ENCODE results near the gene RCC1. TPM values are rescaled to one million over a fixed set of nuclear protein-coding genes. Genes with fewer than 3 reads are reported as not detected.
A peak's percentile ranks its signal among the peaks of the same experiment; 100 is the strongest.
"Not testable (repeated sequence)": the region's sequence is repeated elsewhere in the genome, so short reads cannot be mapped to it uniquely, and the experiment has no call there.

The RCC1 gene
- total RNA-seq, 1 donor from 2014 or later, result 89.9 TPM

DNA sequence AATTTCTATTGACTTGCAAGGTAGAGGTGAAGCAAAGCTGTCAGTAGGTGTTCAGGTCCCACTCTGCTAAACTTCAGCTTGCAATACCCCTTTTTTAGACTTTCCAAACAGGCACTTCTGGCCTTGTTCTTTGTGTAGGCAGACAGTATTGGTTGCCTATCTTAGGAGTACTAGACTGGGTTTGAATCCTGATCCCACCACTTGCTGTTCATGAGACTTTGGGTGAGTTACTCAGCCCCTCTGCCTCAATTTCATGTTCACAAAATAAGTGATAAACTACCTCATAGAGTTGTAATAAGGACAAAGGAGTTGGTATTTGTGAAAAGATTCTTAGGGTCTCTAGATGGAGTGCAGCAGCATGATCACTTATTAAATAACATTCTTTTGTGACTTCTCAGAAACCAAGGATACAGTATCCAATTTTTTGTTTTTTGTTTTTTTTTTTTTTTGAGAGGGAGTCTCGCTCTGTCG lies 5.2 kb downstream of the RCC1 start:
- DNase-seq (ENCODE audit: low read depth, low spot score), result no peak

DNA sequence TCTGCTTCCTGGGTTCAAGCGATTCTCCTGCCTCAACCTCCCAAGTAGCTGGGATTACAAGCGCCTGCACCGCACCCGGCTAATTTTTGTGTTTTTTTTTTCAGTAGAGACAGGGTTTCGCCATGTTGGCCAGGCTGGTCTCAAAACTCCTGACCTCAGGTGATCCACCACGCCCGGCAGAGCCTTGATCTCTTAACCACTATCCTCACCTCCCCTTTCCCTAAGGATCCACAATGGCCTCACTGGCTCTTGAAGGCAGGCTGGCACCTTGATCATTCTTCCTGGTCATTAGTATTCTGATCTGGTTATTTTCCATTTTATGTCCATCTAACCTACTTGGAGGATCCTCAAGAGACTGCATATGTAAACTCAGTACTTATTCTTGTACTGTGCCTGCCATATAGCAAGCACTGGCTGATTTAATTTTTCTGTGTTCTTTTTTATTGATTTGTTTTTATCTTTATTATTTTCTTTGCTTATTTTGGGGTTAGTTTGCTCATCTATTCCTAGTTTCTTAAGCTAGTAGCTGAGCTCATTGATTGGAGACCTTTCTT lies 6.3 kb downstream of the RCC1 start:
- DNase-seq (ENCODE audit: low read depth, low spot score), result no peak

DNA sequence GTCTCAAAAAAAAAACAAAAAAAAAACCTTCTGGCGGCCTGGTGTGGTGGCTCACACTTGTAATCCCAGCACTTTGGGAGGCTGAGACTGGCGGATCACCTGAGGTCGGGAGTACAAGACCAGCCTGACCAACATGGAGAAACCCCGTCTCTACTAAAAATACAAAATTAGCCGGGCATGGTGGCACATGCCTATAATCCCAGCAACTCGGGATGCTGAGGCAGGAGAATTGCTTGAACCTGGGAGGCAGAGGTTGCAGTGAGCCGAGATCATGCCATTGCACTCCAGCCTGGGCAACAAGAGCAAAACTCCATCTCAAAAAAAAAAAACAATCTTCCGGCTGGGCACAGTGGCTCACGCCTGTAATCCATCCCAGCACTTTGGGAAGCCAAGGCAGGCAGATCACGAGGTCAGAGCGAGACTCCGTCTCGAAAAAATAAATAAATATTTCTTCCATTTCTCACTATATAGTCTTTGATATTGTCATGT lies 8.6 kb downstream of the RCC1 start:
- DNase-seq (ENCODE audit: low read depth, low spot score), result not testable (repeated sequence)

DNA sequence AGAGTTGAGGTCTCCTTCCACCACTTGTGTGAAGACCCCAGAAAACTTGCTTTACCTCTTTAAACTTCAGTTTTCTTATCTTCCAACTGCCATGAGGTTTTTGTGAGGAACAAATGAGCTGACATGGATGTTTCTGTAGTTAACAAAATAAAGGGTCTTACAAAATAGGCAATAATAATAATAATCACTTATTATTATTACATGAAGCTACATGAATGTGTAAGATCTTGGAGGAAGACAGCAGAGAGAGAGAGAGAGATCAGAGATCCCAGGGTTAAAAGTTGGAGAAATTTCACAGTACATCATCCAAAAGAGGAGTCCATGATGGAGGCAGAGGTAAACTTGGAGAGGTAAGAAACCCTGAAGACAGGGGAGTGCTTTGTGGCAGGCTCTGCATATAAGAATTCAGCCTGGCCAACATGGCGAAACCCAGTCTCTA lies 10.7 kb downstream of the RCC1 start:
- no peak for DNase-seq (ENCODE audit: low read depth, low spot score)

DNA sequence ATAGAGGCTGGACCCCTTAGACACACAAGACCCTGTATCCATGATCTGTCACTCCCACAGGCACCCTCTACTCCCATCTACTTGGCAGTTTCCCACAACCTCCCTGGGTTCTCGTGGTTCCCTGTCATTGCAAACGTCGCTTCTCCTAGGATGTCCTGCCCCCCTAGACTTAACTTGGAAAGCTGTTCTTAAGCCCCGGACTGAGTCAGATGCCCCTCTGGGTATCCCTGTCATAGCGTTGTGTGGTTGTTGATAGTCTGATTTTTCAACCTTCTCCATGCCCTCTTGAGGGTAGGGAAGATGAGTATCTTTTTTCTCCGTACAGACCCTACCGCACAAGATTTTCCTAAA lies 11.8 kb downstream of the RCC1 start:
- no peak for DNase-seq (ENCODE audit: low read depth, low spot score)

DNA sequence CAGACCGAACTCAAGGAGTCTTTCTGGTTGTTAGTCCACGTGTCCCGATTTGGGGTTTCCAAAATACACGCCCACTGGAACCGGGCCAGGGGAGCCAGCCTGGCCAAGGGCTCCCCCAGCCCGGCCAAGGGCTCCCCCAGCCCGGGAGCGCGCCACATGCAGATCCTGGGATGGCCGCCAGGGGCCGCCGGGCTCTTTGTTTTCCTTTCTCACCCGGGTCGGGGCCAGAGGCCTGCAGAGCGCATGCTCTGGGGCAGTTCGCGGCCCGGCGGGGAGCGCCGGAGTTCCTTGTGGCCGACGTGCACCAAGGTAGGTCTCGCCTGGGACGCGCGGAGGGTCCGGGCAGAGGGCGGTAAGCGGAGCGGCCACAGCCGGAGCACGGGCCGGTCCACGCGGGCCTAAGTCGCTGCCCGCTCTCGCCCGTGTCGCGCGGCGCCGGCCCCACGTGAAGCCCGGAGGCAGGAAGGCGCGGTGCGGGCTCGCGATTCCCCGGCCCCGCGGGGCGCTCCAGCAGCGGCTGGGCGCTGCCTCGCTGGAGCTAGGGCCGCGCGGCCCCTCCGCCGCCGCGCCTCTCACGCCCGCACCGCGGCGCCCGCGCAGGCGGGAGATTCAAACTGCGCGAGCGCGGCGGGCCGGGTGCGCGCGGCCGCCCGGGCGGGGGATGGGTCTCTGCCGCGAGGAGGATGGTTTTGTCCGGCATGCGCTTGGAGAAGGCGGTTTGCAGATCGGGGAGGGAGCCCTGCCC lies 12.3 kb downstream of the RCC1 start:
- peak; percentile 60 for DNase-seq (ENCODE audit: low read depth, low spot score)

DNA sequence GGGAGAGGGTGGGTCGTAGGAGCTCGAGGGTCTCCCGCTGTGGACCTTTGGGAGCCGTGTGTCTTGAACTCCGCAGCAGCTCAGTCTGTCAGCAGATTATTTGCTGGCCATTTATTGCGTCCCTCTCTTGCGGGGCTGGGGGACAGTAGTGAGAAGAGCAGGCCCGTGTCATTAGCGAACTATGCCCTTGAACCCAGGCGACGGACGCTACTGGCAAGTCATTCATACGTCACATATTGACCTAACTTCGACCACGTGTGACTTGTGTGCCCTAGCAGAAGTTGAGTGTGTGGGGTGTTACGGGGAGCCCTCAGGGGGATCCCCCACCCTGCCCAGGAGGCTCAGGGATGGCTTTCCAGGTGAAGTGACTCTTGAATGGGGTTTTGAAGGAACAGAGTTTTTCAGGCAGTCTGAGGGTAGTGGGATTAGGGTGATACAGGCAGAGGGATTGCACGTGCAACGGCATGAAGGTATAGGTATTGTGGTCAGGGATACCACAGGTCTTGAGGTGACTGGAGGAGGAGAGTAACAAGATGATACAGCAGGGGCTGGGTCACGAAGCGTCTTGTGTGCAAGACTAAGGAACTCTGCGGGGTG lies 13.0 kb downstream of the RCC1 start:
- DNase-seq (ENCODE audit: low read depth, low spot score), result no peak

DNA sequence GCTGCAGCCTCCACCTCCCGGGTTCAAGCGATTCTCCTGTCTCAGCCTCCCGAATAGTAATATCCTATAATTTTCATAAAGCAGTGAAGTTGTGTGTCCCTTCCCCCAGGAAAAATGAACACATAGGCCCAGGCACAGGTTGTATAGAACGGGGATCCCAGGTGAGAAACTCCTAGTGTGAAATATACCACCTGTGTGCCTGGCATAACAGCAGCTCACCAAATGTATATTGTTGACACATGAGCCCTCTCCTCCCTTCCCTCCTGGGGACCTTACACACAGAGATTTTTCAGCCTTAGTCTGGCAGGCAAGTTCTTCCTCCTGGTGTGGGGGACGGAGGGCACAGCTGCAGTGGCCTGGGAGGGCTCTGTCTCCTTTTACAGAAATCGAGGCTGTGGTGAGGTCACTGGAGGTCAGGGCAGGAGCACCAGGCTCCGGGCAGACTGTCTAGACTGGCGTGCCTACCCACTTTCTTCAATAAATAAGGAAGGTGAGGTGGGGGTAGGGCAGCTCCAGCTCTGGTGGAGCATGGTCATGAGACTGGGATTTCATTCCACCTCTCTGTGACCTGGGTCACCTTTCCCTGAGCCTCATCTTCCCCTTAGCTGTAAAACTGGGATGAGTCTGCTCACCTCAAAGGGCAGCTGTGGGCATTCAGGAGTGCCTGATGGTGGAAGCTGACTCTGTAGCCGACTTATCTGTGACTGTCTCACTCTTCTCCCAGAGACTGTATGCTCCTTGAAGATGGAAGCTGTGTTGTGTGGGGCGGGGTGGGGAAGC lies 14.3 kb downstream of the RCC1 start:
- DNase-seq (ENCODE audit: low read depth, low spot score), result no peak

DNA sequence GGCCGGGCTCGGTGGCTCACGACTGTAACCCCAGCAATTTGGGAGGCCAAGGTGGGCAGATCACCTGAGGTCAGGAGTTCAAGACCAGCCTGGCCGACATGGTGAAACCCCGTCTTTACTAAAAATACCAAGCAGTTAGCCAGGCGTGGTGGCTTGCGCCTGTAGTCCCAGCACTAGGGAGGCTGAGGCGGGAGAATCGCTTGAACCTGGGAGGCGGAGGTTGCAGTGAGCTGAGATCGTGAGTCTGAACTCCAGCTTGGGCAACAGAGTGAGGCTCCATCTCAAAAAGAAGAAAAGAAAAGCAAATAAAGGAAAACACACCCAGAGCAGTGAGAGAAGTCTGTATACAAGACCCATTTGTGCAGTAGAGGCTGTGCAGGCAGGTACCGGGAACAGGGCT lies 15.0 kb downstream of the RCC1 start:
- not testable (repeated sequence) for DNase-seq (ENCODE audit: low read depth, low spot score)

DNA sequence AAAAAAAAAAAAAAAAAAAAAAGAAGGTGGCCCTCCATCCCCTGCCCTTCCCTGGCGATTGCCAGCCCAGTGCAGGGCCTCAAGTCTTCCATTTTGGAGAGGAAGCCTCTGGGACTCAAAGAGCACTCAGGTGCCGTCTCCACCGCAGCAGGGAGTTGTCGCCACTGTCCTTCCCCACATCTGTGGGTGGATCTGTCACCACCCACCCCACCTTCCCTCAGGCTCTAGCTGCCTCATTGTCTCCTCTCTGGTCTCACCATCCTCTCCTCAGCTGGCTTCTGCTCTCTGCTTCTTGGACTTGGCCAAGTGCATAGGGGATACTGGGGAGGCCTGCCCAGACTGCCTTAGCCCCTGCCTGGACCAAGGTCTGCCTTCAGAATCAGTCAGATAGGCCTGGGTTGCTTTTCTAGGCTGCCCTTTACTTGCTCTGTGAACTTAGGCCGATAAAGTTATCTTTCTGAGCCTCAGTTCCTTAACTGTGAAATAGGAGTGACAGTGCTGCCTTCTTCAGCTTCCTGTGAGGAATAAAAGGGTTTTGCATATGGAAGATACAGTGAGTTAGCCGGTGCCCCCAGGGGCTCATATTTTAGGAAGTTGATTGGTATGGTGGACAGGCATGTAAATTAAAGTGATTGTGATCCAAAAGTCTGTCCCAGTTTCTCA lies 15.8 kb downstream of the RCC1 start:
- no peak for DNase-seq (ENCODE audit: low read depth, low spot score)

DNA sequence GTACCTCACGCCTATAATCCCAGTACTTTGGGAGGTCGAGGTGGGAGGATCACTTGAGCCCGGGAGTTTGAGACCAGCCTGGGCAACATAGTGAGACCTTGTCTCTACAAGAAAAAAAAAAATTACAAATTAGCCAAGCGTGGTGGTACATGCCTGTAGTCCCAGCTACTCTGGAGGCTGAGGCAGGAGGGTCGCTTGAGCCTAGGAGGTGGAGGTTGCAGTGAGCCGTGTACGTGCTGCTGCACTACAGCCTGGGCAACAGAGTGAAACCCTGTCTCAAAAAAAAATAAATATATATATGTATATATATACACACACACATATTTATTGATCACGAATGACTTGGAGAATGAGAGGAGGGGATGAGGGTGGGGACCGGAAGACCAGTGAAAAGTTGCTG lies 16.7 kb downstream of the RCC1 start:
- not testable (repeated sequence) for DNase-seq (ENCODE audit: low read depth, low spot score)

DNA sequence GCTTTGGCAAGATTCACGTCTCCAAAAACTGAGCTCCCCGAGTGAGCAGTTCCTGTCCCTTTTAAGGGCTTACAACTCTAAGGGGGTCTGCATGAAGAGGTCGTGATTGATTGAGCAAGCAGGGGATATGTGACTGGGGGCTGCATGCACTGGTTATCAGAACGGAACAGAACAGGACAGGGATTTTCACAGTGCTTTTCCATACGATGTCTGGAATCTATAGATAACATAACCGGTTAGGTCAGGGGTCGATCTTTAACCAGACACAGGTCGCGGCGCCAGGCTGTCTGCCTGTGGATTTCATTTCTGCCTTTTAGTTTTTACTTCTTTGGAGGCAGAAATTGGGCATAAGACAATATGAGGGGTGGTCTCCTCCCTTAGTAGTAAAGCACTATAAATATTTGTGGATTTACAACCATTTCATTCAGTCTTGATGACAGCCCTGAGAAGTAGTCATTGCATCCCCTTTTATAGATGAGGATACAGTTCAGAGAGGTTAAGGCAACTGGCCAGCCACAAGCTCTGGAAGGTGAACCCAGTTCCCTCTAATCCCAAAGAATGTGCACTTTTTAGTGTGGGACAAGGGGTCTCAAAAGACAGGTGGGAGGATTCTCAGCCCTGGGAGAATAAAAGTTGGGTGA lies 19.3 kb downstream of the RCC1 start:
- DNase-seq (ENCODE audit: low read depth, low spot score), result not testable (repeated sequence)

DNA sequence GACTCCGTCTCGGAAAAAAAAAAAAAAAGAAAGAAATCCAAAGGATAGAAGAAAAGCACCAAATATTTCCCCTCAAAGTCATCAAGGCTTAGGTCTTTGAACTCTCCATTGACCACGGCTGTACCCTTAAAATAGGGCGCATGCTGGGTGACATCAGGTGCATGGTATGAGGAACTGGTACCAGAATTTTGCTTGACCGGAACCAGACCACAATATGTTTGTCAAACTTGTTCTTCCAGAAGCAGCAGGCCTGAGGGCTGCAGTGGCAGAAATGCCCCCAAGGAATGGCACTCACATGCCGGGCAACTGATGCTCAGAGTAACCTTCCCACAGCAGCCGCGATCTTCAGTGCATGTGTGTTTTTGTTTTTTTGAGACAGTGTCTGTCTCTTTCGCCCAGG lies 21.0 kb downstream of the RCC1 start:
- DNase-seq (ENCODE audit: low read depth, low spot score), result no peak

DNA sequence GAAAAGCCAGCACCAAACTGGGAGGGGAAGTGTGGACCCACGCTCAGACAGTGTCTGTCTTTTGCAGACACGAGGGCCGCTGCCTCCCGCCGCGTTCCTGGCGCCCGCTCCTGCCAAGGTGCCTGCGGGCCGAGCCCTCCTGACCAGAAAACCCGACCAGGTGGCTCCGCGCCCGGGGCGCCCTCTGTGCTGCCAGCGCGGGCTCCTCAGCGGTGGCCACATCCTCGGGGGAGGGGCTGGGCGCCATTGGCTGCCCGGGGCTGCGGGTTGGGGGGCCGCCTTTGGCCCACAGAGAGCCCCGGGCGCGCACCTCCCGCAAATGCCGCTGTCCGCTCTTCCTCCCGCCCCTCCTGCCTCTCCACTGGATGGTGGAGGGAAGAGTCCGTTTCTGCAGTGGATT lies 24.6 kb downstream of the RCC1 start:
- DNase-seq (ENCODE audit: low read depth, low spot score), result no peak

DNA sequence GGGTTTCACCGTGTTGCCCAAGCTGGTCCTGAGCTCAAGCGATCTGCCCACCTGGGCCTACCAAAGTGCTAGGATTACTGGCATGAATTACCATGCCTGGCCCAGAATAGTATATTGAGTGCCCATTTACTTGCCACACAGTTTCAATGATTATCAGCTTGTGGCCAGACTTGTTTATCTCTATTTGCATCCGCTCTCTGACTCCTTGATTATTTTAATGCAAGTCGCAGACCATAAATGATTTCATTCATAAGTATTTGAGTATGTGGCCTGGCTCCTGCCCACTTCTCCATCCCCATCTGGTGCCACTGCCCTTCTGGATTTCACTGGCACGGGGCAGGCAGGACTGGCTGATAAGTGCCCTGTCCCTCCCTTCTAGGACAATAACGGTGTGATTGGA lies 28.8 kb downstream of the RCC1 start:
- DNase-seq (ENCODE audit: low read depth, low spot score), result no peak

DNA sequence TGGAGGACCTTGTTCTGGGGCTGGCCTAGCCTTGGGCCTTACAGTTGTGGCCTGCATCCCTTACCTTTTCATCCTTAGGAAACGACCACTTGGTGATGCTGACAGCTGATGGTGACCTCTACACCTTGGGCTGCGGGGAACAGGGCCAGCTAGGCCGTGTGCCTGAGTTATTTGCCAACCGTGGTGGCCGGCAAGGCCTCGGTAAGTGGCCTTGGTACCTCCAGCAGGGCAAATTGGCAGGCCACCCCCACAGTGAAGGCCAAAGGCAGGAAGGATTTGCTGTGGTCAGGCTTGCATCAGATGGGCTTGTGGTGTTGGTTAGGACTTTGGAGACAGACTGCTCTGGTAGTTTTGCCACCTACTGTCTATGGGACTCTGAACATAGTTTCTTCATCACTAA lies 29.3 kb downstream of the RCC1 start:
- DNase-seq (ENCODE audit: low read depth, low spot score), result no peak

DNA sequence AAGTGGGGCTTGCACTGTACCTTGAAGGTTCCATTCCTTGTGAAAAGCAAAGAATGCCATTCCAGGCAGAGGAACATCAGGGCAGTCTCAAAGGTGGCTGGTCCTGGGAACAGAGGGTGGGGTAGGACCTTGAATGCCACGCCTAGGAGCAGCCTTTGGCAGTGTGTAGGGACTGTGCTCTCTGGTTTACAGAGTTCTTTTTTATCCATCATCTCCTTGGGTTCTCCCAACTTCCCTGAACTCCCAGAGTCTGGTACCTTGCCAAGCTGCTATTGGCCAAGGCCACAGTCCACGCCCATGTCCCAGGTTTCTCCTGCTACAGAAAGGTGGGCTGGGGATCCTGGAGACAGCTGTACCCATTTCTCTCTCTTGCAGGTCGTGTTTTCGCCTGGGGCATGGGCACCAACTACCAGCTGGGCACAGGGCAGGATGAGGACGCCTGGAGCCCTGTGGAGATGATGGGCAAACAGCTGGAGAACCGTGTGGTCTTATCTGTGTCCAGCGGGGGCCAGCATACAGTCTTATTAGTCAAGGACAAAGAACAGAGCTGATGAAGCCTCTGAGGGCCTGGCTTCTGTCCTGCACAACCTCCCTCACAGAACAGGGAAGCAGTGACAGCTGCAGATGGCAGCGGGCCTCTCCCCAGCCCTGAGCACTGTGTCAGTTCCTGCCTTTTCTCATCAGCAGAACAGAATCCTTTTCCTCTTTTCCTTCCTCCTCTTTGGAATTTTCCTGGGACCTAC lies 31.8 kb downstream of the RCC1 start:
- no peak for DNase-seq (ENCODE audit: low read depth, low spot score)

DNA sequence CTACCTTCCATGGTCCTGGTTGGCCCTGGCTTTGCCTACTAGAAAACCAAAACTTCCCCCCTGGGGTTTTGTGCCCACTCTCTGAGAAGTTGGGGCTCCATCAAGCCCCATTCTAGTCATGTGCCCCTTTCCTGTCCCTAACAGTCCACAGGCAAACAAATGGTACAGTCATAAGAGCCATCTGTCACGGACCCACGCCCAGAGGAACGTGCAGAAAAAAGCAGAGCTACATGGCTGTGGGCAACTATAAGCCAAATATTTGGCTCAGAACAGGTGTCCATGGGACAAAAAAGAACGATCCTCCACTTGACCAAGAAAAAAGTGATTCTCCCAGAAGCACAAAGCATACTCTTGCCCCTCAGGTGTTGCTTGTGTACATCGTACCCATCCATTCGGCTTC lies 32.4 kb downstream of the RCC1 start:
- no peak for DNase-seq (ENCODE audit: low read depth, low spot score)

DNA sequence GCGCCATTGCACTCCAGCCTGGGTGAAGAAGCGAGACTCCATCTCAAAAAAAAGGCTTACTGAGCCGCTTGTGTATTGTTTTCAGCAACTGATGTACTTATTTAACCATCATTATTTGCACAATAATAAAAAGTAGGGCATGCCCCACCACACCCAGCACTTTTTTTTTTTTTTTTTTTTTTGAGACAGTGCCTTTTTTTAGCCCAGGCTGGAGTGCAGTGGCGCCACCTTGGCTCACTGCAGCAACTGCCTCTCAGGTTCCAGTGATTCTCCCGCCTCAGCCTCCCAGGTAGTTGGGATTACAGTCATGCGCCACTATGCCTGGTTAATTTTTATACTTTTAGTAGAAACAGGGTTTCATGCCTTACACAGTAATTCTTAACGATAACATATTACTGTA lies 34.8 kb downstream of the RCC1 start:
- DNase-seq (ENCODE audit: low read depth, low spot score), result no peak

DNA sequence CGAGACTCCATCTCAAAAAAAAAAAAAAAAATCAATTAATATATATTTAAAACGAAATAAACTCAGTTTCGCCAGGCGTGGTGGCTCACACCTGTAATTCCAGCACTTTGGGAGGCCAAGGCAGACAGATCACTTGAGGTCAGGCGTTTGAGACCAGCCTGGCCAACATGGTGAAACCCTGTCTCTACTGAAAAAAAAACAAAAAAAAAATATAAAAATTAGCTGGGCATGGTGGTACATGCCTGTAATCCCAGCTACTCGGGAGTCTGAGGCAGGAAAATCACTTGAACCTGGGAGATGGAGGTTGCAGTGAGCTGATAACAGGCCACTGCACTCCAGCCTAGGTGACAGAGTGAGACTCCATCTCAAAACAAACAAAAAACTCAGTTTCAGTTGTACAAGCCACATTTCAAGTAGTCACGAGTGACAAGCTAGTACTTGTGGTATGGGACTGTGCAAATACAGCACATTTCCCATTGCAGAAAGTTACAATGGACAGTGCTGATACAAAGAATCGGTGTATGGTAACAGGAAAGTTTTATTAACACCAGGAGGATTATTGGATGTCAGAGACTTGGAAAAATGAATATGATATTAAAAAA lies 35.7 kb downstream of the RCC1 start:
- not testable (repeated sequence) for DNase-seq (ENCODE audit: low read depth, low spot score)
